NCI-H1930 (cell line): ENCODE data around the gene CTNNA2.

Experiments
- DNase-seq, 2 experiments: peaks; one replicate each; lab custom pipeline; 2025; lab: John Stamatoyannopoulos, UW

Gene CTNNA2

GRCh38 chr2:80330527-80331450, 817.9 kb downstream of the CTNNA2 start:
- no peak for DNase-seq

DNA sequence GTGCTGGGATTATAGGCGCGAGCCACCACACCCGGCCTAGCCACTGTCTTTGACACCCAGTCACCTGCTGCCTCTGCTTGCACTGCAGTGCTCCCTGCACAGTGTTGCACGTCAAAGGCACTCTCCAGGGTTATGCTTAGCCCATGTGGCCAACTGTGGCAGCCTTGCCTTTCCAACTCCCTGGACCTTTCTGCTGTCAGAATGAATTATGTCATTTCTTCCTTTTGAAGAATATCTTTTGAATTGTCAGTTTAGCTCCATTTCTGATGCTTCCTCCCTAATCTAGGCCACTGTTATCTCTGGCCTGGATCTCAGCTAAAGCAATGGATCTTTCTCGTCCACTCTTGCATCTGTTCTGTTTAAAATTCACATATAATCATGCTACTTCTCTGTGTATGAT, 821.0 kb downstream of the CTNNA2 start:
- DNase-seq: no peak

GRCh38 chr2:80335411-80335810, 822.6 kb downstream of the CTNNA2 start:
- no peak for DNase-seq

- no peak for DNase-seq
Observed at GRCh38 chr2:80338794-80339193, 825.9 kb downstream of the CTNNA2 start.

GRCh38 chr2:80340022-80340421, 827.2 kb downstream of the CTNNA2 start:
- no peak for DNase-seq

DNA sequence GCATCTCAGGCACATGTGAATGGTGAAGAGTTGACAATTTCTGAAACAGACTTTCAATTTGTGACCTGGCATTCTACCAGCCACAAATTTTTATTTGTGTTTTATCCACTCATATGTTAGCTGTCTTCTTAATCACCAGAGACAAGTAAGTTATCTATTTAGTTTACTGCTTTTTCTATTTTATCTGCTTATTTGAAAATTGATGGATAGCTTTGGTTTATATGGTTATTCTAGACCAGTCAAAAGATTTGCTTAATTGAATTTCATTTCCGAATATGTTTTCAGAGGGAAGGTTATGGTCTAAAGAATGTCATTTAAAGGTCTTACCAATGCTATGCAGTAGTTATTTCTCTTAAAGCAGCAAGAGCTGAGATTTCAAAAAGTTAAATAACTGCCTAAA, 835.2 kb downstream of the CTNNA2 start:
- no peak for DNase-seq

GRCh38 chr2:80348953-80349352, 836.1 kb downstream of the CTNNA2 start:
- no peak for DNase-seq

- DNase-seq: no peak
Observed at GRCh38 chr2:80351231-80351630, 838.4 kb downstream of the CTNNA2 start.

- DNase-seq: no peak
Observed at GRCh38 chr2:80354858-80355257, 842.0 kb downstream of the CTNNA2 start.

DNA sequence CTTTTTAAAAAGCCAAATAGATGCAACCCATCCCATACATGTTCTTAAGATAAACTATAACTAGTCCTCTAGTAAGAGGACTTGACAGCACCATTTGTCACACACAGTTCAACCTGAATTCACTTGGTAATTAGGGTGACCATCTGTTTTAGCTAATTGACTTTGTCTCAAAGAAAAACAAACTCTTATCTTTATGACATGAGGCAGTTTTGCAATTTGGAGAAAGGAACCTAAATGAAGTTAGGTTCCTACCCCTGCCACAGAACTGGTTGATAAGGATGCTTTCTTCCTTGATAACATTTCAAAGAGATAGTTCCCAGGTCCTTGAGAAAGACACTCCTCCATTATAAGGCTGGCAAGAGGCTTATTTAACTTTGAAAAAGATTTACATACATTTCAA, 849.1 kb downstream of the CTNNA2 start:
- no peak for DNase-seq

GRCh38 chr2:80363330-80363729, 850.5 kb downstream of the CTNNA2 start:
- DNase-seq: no peak

DNA sequence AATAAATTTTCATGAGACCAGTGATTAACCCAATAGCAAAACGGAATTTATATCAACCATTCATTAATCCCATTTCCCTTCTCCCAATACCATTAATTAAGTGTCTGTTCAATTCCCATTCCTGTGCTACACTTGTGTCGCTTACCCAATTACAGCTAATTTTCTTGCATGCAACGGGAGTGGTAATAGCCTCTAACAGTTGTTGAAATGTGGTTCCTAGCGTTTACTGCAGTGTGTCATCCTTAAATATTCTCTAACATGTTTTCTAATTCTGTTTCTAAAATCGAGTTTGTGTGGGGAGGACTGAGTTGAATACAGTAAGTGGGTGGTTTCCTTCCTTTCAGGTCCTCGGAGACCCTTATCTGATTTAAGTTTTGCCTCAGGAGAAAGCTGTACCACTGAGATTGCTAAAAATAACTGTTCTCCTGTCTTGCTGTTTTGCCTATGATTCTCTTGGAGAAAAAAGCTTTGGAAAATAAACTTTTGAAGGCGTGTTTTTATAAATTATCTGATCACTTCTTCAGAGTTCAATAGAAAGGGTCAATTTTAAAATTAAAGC, 851.0 kb downstream of the CTNNA2 start:
- no peak for DNase-seq

DNA sequence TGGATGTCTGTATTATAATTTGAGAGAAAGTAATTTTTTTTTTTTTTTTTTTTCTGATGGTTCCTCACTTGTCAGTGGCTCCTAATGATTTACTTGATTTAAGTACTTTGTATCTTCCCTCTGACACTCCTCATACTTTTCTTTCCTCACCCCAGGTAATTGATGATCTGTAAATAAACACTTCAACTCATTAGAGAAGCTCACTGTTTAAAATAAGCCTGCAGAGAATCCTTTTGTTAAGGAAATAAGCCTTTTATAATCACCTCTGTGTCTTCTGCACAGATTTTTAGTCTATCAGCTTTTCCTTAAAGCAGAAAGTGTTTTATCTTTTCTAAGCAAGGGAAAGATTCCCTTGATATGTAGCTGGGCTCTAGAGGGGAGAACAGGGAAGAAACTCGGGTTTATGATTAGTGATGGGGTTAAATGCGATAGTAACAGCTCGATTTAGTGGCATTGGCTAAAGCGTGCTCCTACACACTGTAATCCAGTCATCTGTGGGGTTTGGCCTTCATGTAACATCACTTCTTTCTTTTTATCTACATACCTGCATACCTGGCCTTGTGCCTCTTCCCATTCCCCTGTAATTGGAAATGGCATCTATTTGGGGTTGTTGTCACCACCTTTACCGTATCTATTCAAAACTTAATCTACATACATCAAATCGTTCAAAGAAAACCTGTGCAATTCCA, 851.8 kb downstream of the CTNNA2 start:
- no peak for DNase-seq

- peak; percentile 53 to 70 for DNase-seq
Observed at GRCh38 chr2:80365762-80366161, 852.9 kb downstream of the CTNNA2 start.

GRCh38 chr2:80370375-80371009, 857.6 kb downstream of the CTNNA2 start:
- no peak for DNase-seq

DNA sequence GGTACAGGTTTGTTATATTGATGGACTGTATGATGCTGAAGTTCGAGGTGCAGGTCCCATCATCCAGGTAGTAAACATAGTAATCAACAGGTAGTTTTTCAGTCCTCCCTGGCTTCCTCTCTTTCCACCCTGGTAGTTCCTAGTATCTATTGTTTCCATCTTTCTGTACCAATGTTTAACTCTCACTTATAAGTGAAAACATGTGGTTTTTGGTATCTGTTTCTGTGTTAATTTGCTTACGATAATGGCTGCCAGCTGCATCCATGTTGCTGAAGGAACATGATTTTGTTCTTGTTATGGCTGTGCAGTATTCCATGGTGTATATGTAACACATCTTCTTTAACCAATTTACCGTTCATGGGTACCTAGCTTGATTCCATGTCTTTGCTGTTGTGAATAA, 861.3 kb downstream of the CTNNA2 start:
- DNase-seq: no peak

DNA sequence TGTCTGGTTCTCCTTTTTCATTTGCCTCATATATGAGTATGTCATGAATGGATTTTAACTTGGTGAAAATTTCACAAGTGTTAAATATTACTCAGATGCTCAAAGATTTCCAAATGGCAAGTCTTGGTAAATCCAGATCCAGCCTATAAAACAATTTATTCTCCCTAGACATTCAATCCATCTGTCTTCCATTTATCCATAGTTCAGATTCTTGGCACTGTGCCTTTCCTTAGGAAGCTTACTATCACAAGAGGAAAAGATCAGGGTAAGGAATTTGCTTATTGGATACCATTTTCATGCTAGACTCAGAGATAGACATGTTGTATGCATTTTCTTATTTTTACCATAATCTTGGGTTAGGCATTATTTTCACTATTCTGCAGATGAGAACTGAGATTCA, 864.2 kb downstream of the CTNNA2 start:
- DNase-seq: no peak

GRCh38 chr2:80380736-80381135, 867.9 kb downstream of the CTNNA2 start:
- DNase-seq: no peak

DNA sequence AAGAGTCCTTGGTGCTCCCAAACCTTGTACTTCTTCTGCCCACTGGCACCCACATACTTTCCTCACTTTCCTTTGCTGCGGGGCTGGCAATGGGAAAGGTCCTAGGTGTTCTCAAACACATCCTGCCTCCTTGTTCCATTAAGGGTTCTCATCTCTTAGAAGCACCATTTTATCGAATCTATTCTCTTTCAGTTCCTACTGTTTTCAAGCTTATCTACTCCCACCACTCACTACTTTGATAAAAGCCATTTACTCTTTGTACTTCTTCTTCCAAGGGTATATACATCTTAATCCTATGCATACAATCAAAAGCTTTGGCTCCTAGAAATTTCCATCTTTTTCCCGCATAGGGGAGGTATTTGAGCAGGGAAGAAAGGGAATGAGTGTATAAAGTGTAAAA, 868.8 kb downstream of the CTNNA2 start:
- no peak for DNase-seq

GRCh38 chr2:80392441-80392840, 879.6 kb downstream of the CTNNA2 start:
- DNase-seq: no peak

GRCh38 chr2:80393991-80394390, 881.1 kb downstream of the CTNNA2 start:
- DNase-seq: peak; percentile 91

DNA sequence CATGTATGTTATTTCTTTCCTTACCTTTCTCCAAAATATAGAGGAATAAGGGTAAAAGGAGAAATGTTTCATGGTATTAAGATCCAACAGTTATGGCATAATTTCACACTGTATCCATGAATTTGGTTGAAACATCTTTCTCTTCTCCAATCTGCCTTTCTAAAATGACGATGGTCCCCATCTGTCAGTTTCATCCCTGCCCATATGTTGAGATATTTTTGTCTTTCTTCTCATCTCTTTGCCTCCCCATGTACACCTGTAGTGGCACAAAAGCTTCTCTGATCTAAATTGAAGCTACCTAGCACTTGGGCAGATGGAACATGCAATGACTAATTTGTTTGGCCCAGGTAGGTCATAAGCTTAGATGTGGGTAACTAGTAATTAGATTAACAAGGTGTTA, 882.4 kb downstream of the CTNNA2 start:
- DNase-seq: no peak

DNA sequence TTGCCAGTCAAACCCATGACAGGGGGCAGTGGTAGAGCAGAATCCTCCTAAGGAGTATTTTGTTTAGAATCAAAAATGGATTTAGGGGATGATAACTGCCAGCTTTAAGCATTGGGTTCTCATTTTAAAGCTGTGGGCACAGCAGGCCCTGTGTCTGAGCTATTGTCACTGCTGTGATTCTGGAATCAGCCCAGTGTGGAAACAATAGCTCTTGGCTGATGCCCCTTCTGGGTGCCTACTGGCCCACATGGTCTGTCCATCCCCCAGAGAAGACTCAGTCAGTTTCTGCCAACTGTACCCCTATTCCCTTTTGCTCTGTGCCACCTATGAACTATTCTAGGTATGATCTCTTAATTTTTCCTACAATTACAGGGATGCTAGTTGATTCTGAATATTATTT, 883.4 kb downstream of the CTNNA2 start:
- no peak for DNase-seq
